K562 (cell line): ENCODE results near the gene CTDSP1. TPM values are rescaled to one million over a fixed set of nuclear protein-coding genes. Genes with fewer than 3 reads are reported as not detected.
A peak's percentile ranks its signal among the peaks of the same experiment; 100 is the strongest.

Experiments used
- ETV6 ChIP-seq, 3 experiments: fragments of 150-350 bp in 1 of 3; sonication (generic) in 1 of 3; formaldehyde crosslinking in 1 of 3; IDR thresholded peaks; 2 replicates each; pipeline versions ENCODE4 v1.6.1 to v1.8.0; 2014 to 2022; ENCODE audit warnings: borderline replicate concordance in 2 of 3, low read depth in 2 of 3, antibody characterized with exemption in 1 of 3, low read length in 1 of 3, mild to moderate bottlenecking in 1 of 3, missing genetic modification reagents in 1 of 3
- HOXB6 ChIP-seq: fragments of 250-450 bp; sonication (Bioruptor Pico); IDR thresholded peaks from 2 replicates; pipeline ENCODE4 v1.5.1; 2022; ENCODE audit warnings: mild to moderate bottlenecking, borderline replicate concordance
- HSF4 ChIP-seq: fragments of 250-450 bp; sonication (Bioruptor Pico); IDR thresholded peaks from 2 replicates; pipeline ENCODE4 v2.1.2; 2022; ENCODE audit warnings: mild to moderate bottlenecking, moderate library complexity, borderline replicate concordance
- SAP30 ChIP-seq: fragments of 200-600 bp; sonication (generic); IDR thresholded peaks from 2 replicates; pipeline ENCODE4 v1.6.1; 2012; ENCODE audit warnings: borderline replicate concordance, low read depth, mild to moderate bottlenecking, moderate library complexity, low read length, control low read depth, inconsistent platforms; ENCODE audit not compliant: insufficient read depth, poor library complexity, severe bottlenecking
- TAF7 ChIP-seq: fragments of 450-650 bp; IDR thresholded peaks from 2 replicates; pipeline ENCODE4 v1.6.1; 2016; ENCODE audit warnings: missing genetic modification characterization, missing compliant biosample characterization
- ZNF134 ChIP-seq: fragments of 250-450 bp; sonication (Bioruptor Pico); conservative IDR thresholded peaks from 2 replicates; pipeline ENCODE4 v1.4.0; 2020
- ZSCAN32 ChIP-seq: fragments of 450-650 bp; formaldehyde crosslinking; IDR thresholded peaks from 2 replicates; pipeline ENCODE4 v1.4.0; 2020; ENCODE audit warnings: mild to moderate bottlenecking, moderate library complexity
- polyA plus RNA-seq, 8 experiments: library from polyadenylated mRNA; depleted of rRNA in 4 of 8; stranded (reverse) in 5 of 8; unstranded in 3 of 8; fragments of >200 nt; fragmentation: Nextera tagmentation in 2 of 8; fragmentation: Illumina TruSeq in 1 of 8; extraction: Ambion mirVana in 2 of 8; extraction: Trizol in 1 of 8; gene quantifications; 2 replicates each; pipeline versions ENCODE4 v1.2.1 to v1.2.3, GENCODE V29; 2011 to 2014; ENCODE audit warnings: inconsistent platforms in 1 of 8, missing spikeins in 1 of 8
- total RNA-seq, 7 experiments: library from RNA; depleted of rRNA in 6 of 7; stranded (reverse); fragments of >200 nt in 6 of 7; fragmentation: Illumina TruSeq in 2 of 7; extraction: Trizol in 2 of 7; gene quantifications; 2 replicates each; pipeline versions ENCODE4 v1.2.1 to v1.2.3, GENCODE V29; 2011 to 2021; ENCODE audit warnings: low replicate concordance in 1 of 7
- TF ChIP-seq, protein P1 (sequence below): fragments of 250-450 bp; sonication (Bioruptor Pico); IDR thresholded peaks from 2 replicates; pipeline ENCODE4 v1.4.0; 2020; ENCODE audit warnings: mild to moderate bottlenecking
- TF ChIP-seq, protein P2 (sequence below): fragments of 250-450 bp; sonication (Bioruptor Pico); IDR thresholded peaks from 2 replicates; pipeline ENCODE4 v1.4.0; 2020; ENCODE audit warnings: mild to moderate bottlenecking, moderate library complexity
- TF ChIP-seq, protein P3 (sequence below): sonication (generic); formaldehyde crosslinking; IDR thresholded peaks from 2 replicates; pipeline ENCODE4 v1.8.0; 2022; ENCODE audit warnings: mild to moderate bottlenecking, missing genetic modification reagents
- TF ChIP-seq, protein P4 (sequence below): fragments of 450-650 bp; conservative IDR thresholded peaks from 2 replicates; pipeline ENCODE4 v1.6.1; 2016; ENCODE audit warnings: missing genetic modification characterization, low read depth, mild to moderate bottlenecking, control low read depth, missing compliant biosample characterization
- TF ChIP-seq, protein P5 (sequence below): fragments of 450-650 bp; formaldehyde crosslinking; conservative IDR thresholded peaks from 2 replicates; pipeline ENCODE4 v1.4.0; 2022; ENCODE audit warnings: mild to moderate bottlenecking, missing genetic modification characterization
- TF ChIP-seq, protein P6 (sequence below): IDR thresholded peaks from 2 replicates; pipeline ENCODE4 v1.6.1; 2011; ENCODE audit not compliant: insufficient read length; ENCODE audit errors: extremely low read depth
- TF ChIP-seq, protein P7 (sequence below): fragments of 250-450 bp; sonication (Bioruptor Pico); IDR thresholded peaks from 2 replicates; pipeline ENCODE4 v1.9.0; 2021; ENCODE audit warnings: mild to moderate bottlenecking, inconsistent platforms

The CTDSP1 gene
- total and polyA plus RNA-seq, 9 of the 15 experiments (the other 6 are each of a cell fraction or from before 2014, with no cell fraction given), result 2.4 to 74.8 (median 45.8) TPM

DNA sequence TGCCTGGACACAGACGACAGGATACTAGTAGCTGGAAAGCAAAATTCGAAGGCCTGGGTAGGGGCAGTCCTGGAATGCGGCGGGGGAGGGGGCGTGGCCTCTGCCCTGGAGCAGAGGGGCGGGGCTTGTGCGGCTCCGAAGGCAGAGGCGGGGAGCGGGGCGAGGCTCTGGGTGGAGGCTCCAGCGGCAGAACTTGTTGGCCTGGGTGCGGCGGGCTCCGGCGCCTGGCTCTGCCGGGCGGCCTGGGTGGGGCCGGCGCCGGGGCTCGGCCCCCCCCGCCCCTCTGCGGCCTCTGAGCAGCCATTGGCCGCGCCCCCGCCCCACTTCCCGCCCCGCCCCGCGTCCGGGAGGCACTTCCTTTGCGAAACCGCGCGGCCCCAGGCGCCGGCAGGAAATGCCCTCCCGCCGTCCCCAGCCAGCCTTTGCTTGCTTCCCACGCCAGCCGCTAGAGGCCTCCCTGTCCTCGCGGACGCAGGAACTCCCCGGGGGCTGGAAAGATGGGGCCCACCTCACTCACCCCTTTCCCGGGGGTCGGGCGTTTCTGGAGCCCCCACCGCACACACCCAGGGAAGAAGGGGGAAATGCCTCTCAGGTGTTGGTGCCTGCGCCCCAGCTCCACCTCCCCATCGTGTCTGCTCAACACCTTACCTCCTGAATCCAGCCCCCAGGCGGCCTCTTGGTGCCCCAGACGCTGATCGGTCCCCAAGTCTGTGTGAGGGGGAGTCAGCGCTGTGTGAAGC lies 6.7 kb downstream of the CTDSP1 start (continued):
- TF ChIP-seq ETV6 (IDR thresholded peaks at IDR 0.05; ENCODE audit: borderline replicate concordance in 1 of 2, low read depth in 2 of 2, low read length in 1 of 2) (peak; percentile 82 to 90; a peak in 3 of 4 replicates), ETV6 (CRISPR knock-in tag; IDR thresholded peaks at IDR 0.05; ENCODE audit: borderline replicate concordance) (no peak), SAP30 (no peak), ZSCAN32 (CRISPR knock-in tag) (peak; percentile 69; the same call in 1 of the 2 replicates), HSF4 (CRISPR knock-in tag) (no peak), TAF7 (no peak), HOXB6 (no peak), ZNF134 (CRISPR knock-in tag) (no peak)
- TF ChIP-seq, protein P1, sequence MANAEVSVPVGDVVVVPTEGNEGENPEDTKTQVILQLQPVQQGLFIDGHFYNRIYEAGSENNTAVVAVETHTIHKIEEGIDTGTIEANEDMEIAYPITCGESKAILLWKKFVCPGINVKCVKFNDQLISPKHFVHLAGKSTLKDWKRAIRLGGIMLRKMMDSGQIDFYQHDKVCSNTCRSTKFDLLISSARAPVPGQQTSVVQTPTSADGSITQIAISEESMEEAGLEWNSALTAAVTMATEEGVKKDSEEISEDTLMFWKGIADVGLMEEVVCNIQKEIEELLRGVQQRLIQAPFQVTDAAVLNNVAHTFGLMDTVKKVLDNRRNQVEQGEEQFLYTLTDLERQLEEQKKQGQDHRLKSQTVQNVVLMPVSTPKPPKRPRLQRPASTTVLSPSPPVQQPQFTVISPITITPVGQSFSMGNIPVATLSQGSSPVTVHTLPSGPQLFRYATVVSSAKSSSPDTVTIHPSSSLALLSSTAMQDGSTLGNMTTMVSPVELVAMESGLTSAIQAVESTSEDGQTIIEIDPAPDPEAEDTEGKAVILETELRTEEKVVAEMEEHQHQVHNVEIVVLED (CRISPR knock-in tag), result no peak
- TF ChIP-seq, protein P2, sequence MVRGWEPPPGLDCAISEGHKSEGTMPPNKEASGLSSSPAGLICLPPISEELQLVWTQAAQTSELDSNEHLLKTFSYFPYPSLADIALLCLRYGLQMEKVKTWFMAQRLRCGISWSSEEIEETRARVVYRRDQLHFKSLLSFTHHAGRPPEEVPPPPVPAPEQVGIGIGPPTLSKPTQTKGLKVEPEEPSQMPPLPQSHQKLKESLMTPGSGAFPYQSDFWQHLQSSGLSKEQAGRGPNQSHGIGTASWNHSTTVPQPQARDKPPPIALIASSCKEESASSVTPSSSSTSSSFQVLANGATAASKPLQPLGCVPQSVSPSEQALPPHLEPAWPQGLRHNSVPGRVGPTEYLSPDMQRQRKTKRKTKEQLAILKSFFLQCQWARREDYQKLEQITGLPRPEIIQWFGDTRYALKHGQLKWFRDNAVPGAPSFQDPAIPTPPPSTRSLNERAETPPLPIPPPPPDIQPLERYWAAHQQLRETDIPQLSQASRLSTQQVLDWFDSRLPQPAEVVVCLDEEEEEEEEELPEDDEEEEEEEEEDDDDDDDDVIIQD (CRISPR knock-in tag), result no peak
- TF ChIP-seq, protein P3, sequence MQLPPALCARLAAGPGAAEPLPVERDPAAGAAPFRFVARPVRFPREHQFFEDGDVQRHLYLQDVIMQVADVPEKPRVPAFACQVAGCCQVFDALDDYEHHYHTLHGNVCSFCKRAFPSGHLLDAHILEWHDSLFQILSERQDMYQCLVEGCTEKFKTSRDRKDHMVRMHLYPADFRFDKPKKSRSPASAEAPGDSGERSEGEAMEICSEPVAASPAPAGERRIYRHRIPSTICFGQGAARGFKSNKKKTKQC, result no peak
- TF ChIP-seq, protein P4, sequence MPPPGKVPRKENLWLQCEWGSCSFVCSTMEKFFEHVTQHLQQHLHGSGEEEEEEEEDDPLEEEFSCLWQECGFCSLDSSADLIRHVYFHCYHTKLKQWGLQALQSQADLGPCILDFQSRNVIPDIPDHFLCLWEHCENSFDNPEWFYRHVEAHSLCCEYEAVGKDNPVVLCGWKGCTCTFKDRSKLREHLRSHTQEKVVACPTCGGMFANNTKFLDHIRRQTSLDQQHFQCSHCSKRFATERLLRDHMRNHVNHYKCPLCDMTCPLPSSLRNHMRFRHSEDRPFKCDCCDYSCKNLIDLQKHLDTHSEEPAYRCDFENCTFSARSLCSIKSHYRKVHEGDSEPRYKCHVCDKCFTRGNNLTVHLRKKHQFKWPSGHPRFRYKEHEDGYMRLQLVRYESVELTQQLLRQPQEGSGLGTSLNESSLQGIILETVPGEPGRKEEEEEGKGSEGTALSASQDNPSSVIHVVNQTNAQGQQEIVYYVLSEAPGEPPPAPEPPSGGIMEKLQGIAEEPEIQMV (tag), result peak; percentile 71
- TF ChIP-seq, protein P5, sequence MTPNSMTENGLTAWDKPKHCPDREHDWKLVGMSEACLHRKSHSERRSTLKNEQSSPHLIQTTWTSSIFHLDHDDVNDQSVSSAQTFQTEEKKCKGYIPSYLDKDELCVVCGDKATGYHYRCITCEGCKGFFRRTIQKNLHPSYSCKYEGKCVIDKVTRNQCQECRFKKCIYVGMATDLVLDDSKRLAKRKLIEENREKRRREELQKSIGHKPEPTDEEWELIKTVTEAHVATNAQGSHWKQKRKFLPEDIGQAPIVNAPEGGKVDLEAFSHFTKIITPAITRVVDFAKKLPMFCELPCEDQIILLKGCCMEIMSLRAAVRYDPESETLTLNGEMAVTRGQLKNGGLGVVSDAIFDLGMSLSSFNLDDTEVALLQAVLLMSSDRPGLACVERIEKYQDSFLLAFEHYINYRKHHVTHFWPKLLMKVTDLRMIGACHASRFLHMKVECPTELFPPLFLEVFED, result peak; percentile 74; the same call in 1 of the 2 replicates
- TF ChIP-seq, protein P6, sequence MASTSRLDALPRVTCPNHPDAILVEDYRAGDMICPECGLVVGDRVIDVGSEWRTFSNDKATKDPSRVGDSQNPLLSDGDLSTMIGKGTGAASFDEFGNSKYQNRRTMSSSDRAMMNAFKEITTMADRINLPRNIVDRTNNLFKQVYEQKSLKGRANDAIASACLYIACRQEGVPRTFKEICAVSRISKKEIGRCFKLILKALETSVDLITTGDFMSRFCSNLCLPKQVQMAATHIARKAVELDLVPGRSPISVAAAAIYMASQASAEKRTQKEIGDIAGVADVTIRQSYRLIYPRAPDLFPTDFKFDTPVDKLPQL, result no peak
- TF ChIP-seq, protein P7, sequence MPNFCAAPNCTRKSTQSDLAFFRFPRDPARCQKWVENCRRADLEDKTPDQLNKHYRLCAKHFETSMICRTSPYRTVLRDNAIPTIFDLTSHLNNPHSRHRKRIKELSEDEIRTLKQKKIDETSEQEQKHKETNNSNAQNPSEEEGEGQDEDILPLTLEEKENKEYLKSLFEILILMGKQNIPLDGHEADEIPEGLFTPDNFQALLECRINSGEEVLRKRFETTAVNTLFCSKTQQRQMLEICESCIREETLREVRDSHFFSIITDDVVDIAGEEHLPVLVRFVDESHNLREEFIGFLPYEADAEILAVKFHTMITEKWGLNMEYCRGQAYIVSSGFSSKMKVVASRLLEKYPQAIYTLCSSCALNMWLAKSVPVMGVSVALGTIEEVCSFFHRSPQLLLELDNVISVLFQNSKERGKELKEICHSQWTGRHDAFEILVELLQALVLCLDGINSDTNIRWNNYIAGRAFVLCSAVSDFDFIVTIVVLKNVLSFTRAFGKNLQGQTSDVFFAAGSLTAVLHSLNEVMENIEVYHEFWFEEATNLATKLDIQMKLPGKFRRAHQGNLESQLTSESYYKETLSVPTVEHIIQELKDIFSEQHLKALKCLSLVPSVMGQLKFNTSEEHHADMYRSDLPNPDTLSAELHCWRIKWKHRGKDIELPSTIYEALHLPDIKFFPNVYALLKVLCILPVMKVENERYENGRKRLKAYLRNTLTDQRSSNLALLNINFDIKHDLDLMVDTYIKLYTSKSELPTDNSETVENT (CRISPR knock-in tag), result no peak
